BLaER1 (cell line): ENCODE results near the gene LYPD6.
A peak's percentile ranks its signal among the peaks of the same experiment; 100 is the strongest.

Experiments used
- H3K27ac ChIP-seq: shearing (Covaris generic); formaldehyde crosslinking; 2 replicates; pipeline ENCODE4 v1.8.1; 2022
- H3K27me3 ChIP-seq: shearing (Covaris generic); formaldehyde crosslinking; 2 replicates; pipeline ENCODE4 v1.8.1; 2022
- H3K36me3 ChIP-seq: shearing (Covaris generic); formaldehyde crosslinking; 2 replicates; pipeline ENCODE4 v1.8.1; 2022
- H3K4me1 ChIP-seq: shearing (Covaris generic); formaldehyde crosslinking; 2 replicates; pipeline ENCODE4 v1.8.1; 2022
- H3K4me2 ChIP-seq: shearing (Covaris generic); formaldehyde crosslinking; 2 replicates; pipeline ENCODE4 v1.8.1; 2022
- H3K4me3 ChIP-seq: shearing (Covaris generic); formaldehyde crosslinking; 2 replicates; pipeline ENCODE4 v1.8.1; 2022
- H3K9ac ChIP-seq: shearing (Covaris generic); formaldehyde crosslinking; 2 replicates; pipeline ENCODE4 v1.8.1; 2022
- H3K9me3 ChIP-seq: shearing (Covaris generic); formaldehyde crosslinking; 2 replicates; pipeline ENCODE4 v1.8.1; 2022
- H4K20me1 ChIP-seq: shearing (Covaris generic); formaldehyde crosslinking; 2 replicates; pipeline ENCODE4 v1.8.1; 2022
- Cebpa-rat ChIP-seq: shearing (Covaris generic); IDR thresholded peaks from 2 replicates; pipeline ENCODE4 v1.8.1; 2022

Gene LYPD6

GRCh38 chr2:149330127-149331022 lies at the start of gene LYPD6:
TSS of gene LYPD6 (plus strand) at chr2:149330587. CDS start at chr2:149437709, 107,122 bp downstream.
- Histone ChIP-seq H3K27me3 (no peaks in the 10 kb centered on the region), H3K9ac (no peak within 1 kb of the TSS), H3K4me3 (no peak within 1 kb of the TSS), H3K4me2 (no peak within 1 kb of the TSS), H3K36me3 (no peaks in the 10 kb centered on the region), H3K9me3 (peaks cover 23% of the 10 kb centered on the region), H4K20me1 (no peaks in the 10 kb centered on the region), H3K27ac (no peak within 1 kb of the TSS), H3K4me1 (no peaks in the 10 kb centered on the region)
- TF ChIP-seq Cebpa-rat: no peak

GRCh38 chr2:149281441-149281840 lies 48.9 kb upstream of the LYPD6 start:
- Histone ChIP-seq H3K4me2 (no peak overlapping the region), H3K9ac (no peak overlapping the region), H3K4me3 (no peak overlapping the region), H3K27ac (no peak overlapping the region), H3K9me3 (peaks cover 3% of the 10 kb centered on the region; the same call in 1 of the 2 replicates), H3K36me3 (no peaks in the 10 kb centered on the region), H3K4me1 (no peaks in the 10 kb centered on the region), H3K27me3 (no peaks in the 10 kb centered on the region), H4K20me1 (no peaks in the 10 kb centered on the region)
- TF ChIP-seq Cebpa-rat: no peak

GRCh38 chr2:149290662-149291061 lies 39.7 kb upstream of the LYPD6 start:
- H3K27ac ChIP-seq: no peak overlapping the region
- H3K4me1 ChIP-seq: peaks cover 6% of the 10 kb centered on the region
- no peaks in the 10 kb centered on the region for H3K27me3 ChIP-seq
- H3K36me3 ChIP-seq: no peaks in the 10 kb centered on the region
- no peak overlapping the region for H3K9ac ChIP-seq
- peak overlapping the region; percentile 47 for H3K4me2 ChIP-seq
- no peaks in the 10 kb centered on the region for H4K20me1 ChIP-seq
- H3K4me3 ChIP-seq: no peak overlapping the region
- no peaks in the 10 kb centered on the region for H3K9me3 ChIP-seq
- TF ChIP-seq Cebpa-rat: no peak

- no peak for TF ChIP-seq Cebpa-rat
- no peaks in the 10 kb centered on the region for H3K36me3 ChIP-seq
- no peak overlapping the region for H3K27ac ChIP-seq
- no peak overlapping the region for H3K9ac ChIP-seq
- peaks cover 6% of the 10 kb centered on the region for H3K4me1 ChIP-seq
- H3K27me3 ChIP-seq: no peaks in the 10 kb centered on the region
- H3K9me3 ChIP-seq: no peaks in the 10 kb centered on the region
- H3K4me2 ChIP-seq: no peak overlapping the region
- no peak overlapping the region for H3K4me3 ChIP-seq
- no peaks in the 10 kb centered on the region for H4K20me1 ChIP-seq
These were observed 38.5 kb upstream of the LYPD6 start for GRCh38 chr2:149291881-149292280.

- Histone ChIP-seq H3K4me2 (no peak overlapping the region), H4K20me1 (no peaks in the 10 kb centered on the region), H3K9ac (no peak overlapping the region), H3K4me3 (no peak overlapping the region), H3K4me1 (peaks cover 2% of the 10 kb centered on the region), H3K9me3 (no peaks in the 10 kb centered on the region), H3K36me3 (no peaks in the 10 kb centered on the region), H3K27me3 (no peaks in the 10 kb centered on the region), H3K27ac (no peak overlapping the region)
- no peak for TF ChIP-seq Cebpa-rat
These were observed 34.4 kb upstream of the LYPD6 start for GRCh38 chr2:149296031-149296430.

GRCh38 chr2:149307014-149307413 lies 23.4 kb upstream of the LYPD6 start:
- H4K20me1 ChIP-seq: no peaks in the 10 kb centered on the region
- no peaks in the 10 kb centered on the region for H3K27me3 ChIP-seq
- no peak overlapping the region for H3K4me2 ChIP-seq
- H3K9me3 ChIP-seq: no peaks in the 10 kb centered on the region
- H3K4me3 ChIP-seq: no peak overlapping the region
- H3K4me1 ChIP-seq: no peaks in the 10 kb centered on the region
- no peaks in the 10 kb centered on the region for H3K36me3 ChIP-seq
- no peak overlapping the region for H3K27ac ChIP-seq
- TF ChIP-seq Cebpa-rat: no peak
- no peak overlapping the region for H3K9ac ChIP-seq

GRCh38 chr2:149310349-149310748 lies 20.0 kb upstream of the LYPD6 start:
- H3K4me3 ChIP-seq: no peak overlapping the region
- H3K4me1 ChIP-seq: no peaks in the 10 kb centered on the region
- no peak for TF ChIP-seq Cebpa-rat
- no peaks in the 10 kb centered on the region for H3K9me3 ChIP-seq
- H3K9ac ChIP-seq: no peak overlapping the region
- H3K4me2 ChIP-seq: no peak overlapping the region
- H3K27ac ChIP-seq: no peak overlapping the region
- no peaks in the 10 kb centered on the region for H4K20me1 ChIP-seq
- H3K27me3 ChIP-seq: no peaks in the 10 kb centered on the region
- no peaks in the 10 kb centered on the region for H3K36me3 ChIP-seq

- H4K20me1 ChIP-seq: no peaks in the 10 kb centered on the region
- no peak overlapping the region for H3K4me2 ChIP-seq
- H3K4me3 ChIP-seq: no peak overlapping the region
- no peak overlapping the region for H3K27ac ChIP-seq
- H3K4me1 ChIP-seq: no peaks in the 10 kb centered on the region
- H3K9me3 ChIP-seq: no peaks in the 10 kb centered on the region
- no peaks in the 10 kb centered on the region for H3K27me3 ChIP-seq
- no peak for TF ChIP-seq Cebpa-rat
- no peak overlapping the region for H3K9ac ChIP-seq
- H3K36me3 ChIP-seq: no peaks in the 10 kb centered on the region
These were observed 18.3 kb upstream of the LYPD6 start for GRCh38 chr2:149312039-149312438.

- no peak overlapping the region for H3K9ac ChIP-seq
- H4K20me1 ChIP-seq: no peaks in the 10 kb centered on the region
- no peaks in the 10 kb centered on the region for H3K27me3 ChIP-seq
- no peaks in the 10 kb centered on the region for H3K4me1 ChIP-seq
- no peaks in the 10 kb centered on the region for H3K9me3 ChIP-seq
- no peaks in the 10 kb centered on the region for H3K36me3 ChIP-seq
- H3K4me3 ChIP-seq: no peak overlapping the region
- no peak overlapping the region for H3K27ac ChIP-seq
- H3K4me2 ChIP-seq: no peak overlapping the region
- no peak for TF ChIP-seq Cebpa-rat
These were observed 16.8 kb upstream of the LYPD6 start for GRCh38 chr2:149313512-149313972.

- H3K27me3 ChIP-seq: no peaks in the 10 kb centered on the region
- no peak overlapping the region for H3K4me3 ChIP-seq
- H3K4me1 ChIP-seq: no peaks in the 10 kb centered on the region
- no peaks in the 10 kb centered on the region for H3K36me3 ChIP-seq
- no peaks in the 10 kb centered on the region for H4K20me1 ChIP-seq
- no peak overlapping the region for H3K4me2 ChIP-seq
- no peak for TF ChIP-seq Cebpa-rat
- no peaks in the 10 kb centered on the region for H3K9me3 ChIP-seq
- H3K27ac ChIP-seq: no peak overlapping the region
- H3K9ac ChIP-seq: no peak overlapping the region
These were observed 15.7 kb upstream of the LYPD6 start for GRCh38 chr2:149314687-149315086.
